Fibroblast of mammary gland (primary cell): ENCODE measurements around the gene DHRS11.

ENCODE experiments used
- DNase-seq: peaks from one replicate; pipeline ENCODE4 v3.0.0-alpha.2; 2010; ENCODE audit warnings: low read depth
- H3K4me3 ChIP-seq: 2 replicates; pipeline ENCODE4 v1.5.1; 2011; ENCODE audit warnings: low read depth, mild to moderate bottlenecking, low read length, moderate library complexity; ENCODE audit not compliant: control insufficient read depth
- CTCF ChIP-seq: conservative IDR thresholded peaks from 2 replicates; pipeline ENCODE4 v1.5.1; 2011; ENCODE audit warnings: low read depth, low read length, inconsistent platforms; ENCODE audit not compliant: control insufficient read depth, insufficient read depth

The DHRS11 gene

GRCh38 chr17:36640836-36641235, 49.2 kb downstream of the DHRS11 start:
- DNase-seq = no peak
- TF ChIP-seq CTCF = no peak
- no peak overlapping the region for H3K4me3 ChIP-seq

- DNase-seq = no peak
- no peak for TF ChIP-seq CTCF
- H3K4me3 ChIP-seq = no peak overlapping the region
These were observed 49.7 kb downstream of the DHRS11 start for GRCh38 chr17:36641331-36641876.

DNA sequence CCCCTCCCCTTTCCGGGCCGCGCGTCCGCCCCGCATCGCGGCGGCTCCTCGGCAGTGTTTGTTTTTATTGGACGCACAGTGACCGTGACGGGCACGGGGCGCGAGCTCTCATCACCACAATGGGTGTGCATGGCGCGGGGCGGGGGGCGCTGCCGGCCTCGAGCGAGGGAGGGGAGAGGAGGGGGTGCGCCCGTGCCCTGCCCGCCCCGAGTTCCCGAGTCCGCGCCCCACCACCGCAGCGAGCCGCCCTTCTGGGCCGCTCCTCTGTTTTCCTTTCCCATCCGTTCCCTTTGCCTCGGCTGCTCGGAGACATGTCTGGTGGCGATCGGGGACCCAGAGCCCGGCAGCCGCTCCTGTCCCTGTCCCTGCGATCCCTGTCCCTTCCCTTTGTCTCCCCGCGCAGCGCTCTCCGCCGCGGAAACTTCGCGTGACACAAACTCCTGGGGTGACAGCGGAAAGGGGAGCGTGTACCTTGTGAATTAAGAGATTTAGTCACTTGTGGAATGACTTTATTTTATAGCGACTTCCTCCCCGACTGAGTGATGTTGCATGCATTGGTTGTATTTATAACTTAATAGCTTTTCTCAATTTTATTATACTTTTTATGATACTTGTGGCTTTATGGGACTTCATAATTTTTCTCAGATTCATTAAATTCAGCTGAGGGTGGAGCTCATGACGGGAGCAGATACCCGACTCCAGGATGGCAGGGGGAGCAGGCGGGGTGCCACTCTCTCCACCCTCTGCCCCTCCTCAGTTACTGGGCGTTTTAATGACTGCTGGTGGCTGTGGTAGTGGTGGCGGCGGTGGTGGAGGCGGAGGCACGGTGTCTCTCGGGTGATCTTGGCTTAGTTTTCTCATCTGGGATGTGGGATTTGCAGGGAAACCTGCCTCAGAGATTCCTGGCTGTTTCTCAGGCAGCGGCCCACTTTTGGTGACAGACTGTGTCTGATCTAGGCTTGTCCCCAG, 50.5 kb downstream of the DHRS11 start:
- no peak for TF ChIP-seq CTCF
- no peak overlapping the region for H3K4me3 ChIP-seq
- DNase-seq = no peak

- TF ChIP-seq CTCF = no peak
- DNase-seq = no peak
- no peak overlapping the region for H3K4me3 ChIP-seq
These were observed 51.5 kb downstream of the DHRS11 start for GRCh38 chr17:36643086-36643685.

DNA sequence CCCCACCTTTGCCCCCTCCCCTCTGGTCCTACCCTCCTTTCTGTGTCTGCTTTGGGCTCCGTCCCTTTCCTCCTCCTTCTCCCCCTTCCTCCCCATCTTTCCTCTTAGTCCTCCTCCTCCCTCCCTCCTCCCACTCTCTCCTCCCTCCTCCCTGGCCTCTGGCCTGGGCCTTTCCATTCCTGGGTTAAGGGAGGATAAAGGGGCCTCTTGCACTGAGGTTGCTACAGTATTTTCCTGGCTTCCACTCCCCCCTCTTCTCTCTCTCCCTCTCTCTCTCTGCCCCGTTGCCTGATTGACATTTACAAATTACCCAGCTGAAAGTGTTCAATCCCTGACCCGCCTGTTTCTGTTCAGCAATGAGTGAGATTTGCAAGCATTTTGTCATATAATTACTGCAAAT, 53.7 kb downstream of the DHRS11 start:
- no peak for DNase-seq
- no peak for TF ChIP-seq CTCF

DNA sequence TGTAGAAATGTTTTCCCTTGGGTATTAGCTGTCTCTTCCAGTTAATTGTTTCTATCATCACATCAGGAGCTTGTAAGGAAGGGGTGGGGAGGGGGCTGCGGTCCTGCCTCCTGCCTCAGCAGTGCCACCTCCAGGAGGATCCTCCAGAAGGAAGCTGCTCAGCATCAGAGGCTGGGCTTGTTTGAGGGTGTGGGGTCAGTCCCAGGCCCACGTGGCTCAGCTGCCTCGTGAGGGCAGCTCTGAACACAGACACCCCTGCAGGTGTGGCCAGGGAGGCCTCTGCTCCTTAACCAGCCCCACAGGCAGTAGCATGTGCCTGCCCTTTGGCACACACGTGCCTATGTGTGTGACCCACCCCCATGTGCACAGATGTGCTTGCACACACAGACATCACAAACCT, 56.0 kb downstream of the DHRS11 start:
- no peak for TF ChIP-seq CTCF
- no peak overlapping the region for H3K4me3 ChIP-seq
- DNase-seq = no peak

More for the DNA sequence above, 53.7 kb downstream of the DHRS11 start:
- no peak overlapping the region for H3K4me3 ChIP-seq
